GM12873 (cell line): ENCODE measurements around the gene D2HGDH.

ENCODE experiments used
- TF ChIP-seq, protein P1 (sequence below): IDR thresholded peaks from 2 replicates; pipeline ENCODE4 v1.5.1; 2012; ENCODE audit warnings: low read depth, mild to moderate bottlenecking, moderate library complexity, low read length, control low read depth; ENCODE audit not compliant: insufficient read depth; ENCODE audit errors: missing control alignments

The D2HGDH gene

DNA sequence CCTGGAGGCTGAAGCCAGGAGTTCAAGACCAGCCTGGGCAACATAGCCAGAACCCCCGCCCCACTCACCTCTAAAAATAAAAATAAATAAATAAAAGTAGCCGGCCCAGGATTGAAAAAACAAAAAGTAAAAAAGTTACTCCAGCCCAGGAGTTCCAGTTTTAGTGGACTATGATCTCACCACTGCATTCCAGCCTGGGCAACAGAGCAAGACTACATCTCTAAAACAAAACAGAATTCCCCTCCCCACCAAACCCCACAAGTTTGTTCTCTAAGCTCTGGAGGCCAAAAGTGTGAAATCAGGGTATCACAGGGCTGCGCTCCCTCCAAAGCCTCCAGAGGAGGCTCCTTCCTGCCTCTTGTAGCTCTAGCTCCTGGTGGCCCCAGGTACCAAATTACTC is 1.7 kb downstream of the D2HGDH start:
- TF ChIP-seq, protein P1, sequence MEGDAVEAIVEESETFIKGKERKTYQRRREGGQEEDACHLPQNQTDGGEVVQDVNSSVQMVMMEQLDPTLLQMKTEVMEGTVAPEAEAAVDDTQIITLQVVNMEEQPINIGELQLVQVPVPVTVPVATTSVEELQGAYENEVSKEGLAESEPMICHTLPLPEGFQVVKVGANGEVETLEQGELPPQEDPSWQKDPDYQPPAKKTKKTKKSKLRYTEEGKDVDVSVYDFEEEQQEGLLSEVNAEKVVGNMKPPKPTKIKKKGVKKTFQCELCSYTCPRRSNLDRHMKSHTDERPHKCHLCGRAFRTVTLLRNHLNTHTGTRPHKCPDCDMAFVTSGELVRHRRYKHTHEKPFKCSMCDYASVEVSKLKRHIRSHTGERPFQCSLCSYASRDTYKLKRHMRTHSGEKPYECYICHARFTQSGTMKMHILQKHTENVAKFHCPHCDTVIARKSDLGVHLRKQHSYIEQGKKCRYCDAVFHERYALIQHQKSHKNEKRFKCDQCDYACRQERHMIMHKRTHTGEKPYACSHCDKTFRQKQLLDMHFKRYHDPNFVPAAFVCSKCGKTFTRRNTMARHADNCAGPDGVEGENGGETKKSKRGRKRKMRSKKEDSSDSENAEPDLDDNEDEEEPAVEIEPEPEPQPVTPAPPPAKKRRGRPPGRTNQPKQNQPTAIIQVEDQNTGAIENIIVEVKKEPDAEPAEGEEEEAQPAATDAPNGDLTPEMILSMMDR = no peak

DNA sequence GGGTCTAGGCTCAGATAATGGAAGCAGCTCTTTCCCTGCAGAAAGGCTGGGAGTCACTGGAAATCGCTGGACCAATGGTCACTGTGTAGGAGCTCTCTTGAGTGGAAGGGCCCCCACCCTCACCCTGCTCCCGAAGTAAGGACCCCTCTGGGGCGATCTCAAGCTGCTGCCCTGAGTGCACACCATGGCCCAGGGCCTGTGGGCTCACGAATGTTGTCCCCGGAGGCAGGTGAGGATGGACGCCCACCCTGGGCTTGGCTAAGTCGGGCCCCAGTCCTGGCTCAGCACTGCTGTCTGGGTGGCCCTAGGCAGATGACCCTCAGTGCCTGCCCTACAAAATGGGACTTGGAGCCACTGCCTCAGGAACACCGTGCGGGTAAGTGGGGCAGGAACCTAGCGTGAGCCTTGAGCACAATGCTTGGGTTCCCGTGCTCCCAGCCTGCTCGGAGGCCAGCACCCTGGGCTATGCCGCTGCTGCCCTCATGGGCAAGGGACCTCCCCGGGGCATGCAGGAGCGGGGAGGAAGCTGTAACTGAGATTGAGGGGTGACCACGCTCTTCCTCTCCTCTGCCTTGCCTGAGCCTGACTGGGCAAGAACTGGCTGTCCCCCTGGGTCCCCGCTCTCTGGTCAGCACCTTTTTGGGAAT is 3.7 kb downstream of the D2HGDH start:
- TF ChIP-seq, protein P1 = no peak

DNA sequence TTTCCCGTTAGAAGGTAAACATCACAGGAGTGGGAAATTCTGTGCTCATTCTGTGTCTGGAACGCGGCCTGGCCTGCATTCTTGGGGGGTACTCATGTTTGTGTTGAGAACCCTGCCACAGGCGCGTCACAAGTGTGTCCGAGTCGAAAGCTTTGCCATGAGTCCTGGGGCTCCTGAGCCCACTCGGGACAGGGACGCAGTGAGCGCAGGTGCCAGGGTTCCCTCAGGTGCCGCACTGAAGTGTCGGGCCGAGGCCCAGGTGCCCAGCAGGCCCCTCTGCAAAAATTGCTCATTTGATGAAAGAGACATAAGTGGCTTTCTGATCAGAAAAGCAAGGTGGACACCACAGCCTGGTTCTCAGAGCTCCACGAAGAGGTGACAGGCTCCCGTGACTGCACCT is 4.7 kb downstream of the D2HGDH start:
- TF ChIP-seq, protein P1 = no peak

DNA sequence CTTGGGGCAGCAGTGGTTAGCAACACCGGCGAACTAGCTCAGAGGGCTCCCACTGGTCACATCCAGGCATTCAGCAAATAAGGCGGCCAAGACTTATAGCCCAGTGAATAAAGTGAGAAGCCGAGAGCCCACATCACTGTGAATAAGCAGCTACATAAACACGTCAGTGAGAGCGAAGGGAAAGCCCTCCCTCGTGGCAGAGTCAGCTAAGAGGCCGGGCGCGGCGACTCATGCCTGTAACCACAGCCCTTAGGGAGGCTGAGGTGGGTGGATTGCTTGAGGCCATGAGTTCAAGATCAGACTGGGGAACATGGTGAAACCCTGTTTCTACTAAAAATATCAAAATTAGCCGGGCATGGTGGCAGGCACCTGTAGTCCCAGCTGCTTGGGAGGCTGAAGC is 5.2 kb downstream of the D2HGDH start:
- TF ChIP-seq, protein P1 = no peak

DNA sequence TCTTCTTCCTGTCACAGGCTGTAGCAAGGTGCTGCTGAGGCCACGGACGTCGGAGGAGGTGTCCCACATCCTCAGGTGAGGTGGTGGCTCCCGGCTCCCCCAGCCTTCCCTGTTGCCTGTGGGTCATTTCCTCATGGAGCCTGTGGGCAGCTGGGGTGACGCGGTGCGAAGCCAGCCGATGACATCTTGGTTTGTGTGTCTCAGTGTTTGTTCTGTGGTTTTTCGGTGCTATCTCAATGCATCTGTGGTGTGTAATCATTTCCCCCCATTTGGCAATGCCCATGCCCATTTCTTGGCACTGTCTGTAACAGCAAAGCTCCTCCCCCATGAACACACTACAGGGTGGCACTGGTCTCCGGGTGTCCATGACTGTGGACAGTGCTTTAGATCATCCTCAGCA is 6.6 kb downstream of the D2HGDH start:
- TF ChIP-seq, protein P1 = no peak

DNA sequence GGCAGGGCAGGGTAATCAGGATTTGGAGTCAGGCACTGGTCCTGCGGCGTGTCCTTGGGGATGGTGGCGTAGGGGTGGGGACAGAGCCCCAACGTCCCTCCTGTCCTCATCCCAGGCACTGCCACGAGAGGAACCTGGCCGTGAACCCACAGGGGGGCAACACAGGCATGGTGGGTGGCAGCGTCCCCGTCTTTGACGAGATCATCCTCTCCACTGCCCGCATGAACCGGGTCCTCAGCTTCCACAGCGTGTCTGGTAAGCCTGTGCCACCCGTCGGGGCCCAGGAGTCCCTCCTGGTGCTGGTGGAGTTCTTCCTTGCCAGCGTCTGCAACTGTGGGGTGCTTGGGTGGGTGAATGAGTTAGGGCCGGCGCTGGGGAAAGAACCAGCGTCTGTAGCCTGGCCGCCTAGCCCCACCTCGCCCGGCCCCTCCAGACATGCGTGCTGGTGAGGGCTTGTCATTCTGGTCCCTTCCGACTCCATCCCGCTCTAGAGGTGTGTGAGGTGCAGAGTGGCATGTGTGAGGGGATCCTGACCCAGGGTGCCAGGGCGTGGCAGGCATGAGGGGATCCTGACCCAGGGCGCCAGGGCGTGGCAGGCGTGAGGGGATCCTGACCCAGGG is 8.0 kb downstream of the D2HGDH start:
- TF ChIP-seq, protein P1 = no peak

DNA sequence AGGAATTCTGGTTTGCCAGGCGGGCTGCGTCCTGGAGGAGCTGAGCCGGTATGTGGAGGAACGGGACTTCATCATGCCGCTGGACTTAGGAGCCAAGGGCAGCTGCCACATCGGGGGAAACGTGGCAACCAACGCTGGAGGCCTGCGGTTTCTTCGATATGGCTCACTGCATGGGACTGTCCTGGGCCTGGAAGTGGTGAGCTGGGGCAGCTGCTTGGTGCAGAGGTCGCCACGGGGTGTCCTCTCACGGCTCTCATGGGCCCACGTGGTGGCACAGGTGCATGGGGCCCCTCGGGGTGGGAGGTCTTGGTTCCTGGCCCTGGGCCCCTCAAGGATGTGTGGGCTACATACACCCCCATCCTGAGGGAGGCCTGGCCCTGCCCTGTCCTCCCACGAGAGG is 9.2 kb downstream of the D2HGDH start:
- TF ChIP-seq, protein P1 = no peak
